B cell (primary cell): ENCODE results near the gene SIGLEC5. TPM values are rescaled to one million over a fixed set of nuclear protein-coding genes. Genes with fewer than 3 reads are reported as not detected.

Experiments
- ATAC-seq: fragments of 200-7000 bp; cut with Tn5 transposase; one replicate; pipeline ENCODE4 v1.10.0; 2021; ENCODE audit warnings: low read depth, mild to moderate bottlenecking, moderate number of reproducible peaks, moderate library complexity
- CTCF ChIA-PET: fragments of 350-600 bp; sonication (Branson Sonifier 250); formaldehyde crosslinking; loops from one replicate; lab custom pipeline; 2021; ENCODE audit warnings: antibody characterized with exemption, inconsistent platforms; lab: Charles Lee
- POLR2A ChIA-PET: fragments of 350-600 bp; sonication (Branson Sonifier 250); formaldehyde crosslinking; loops from one replicate; lab custom pipeline; 2021; ENCODE audit warnings: antibody characterized with exemption; lab: Charles Lee
- DNase-seq: peaks from one replicate; pipeline ENCODE4 v3.0.0; 2013
- H2AFZ ChIP-seq: 2 replicates; pipeline ENCODE4 v1.6.1; 2012; ENCODE audit warnings: mild to moderate bottlenecking, low read depth, low read length; ENCODE audit not compliant: insufficient read depth, poor library complexity, severe bottlenecking
- H3K27ac ChIP-seq, 2 donors: 1 replicate in 1 of 2; 2 replicates in 1 of 2; pipeline ENCODE4 v1.5.1; 2012 to 2013; ENCODE audit warnings: low read length in 2 of 2, mild to moderate bottlenecking in 2 of 2, moderate library complexity in 1 of 2
- H3K27me3 ChIP-seq, 4 experiments: fragments of 200-600 bp in 1 of 4; sonication (generic) in 1 of 4; replicated peaks in 1 of 4; 1 replicate in 2 of 4; 2 replicates in 2 of 4; pipeline versions ENCODE4 v1.6.1 to v1.7.0; 2013 to 2016; ENCODE audit warnings: low read length in 3 of 4, mild to moderate bottlenecking in 2 of 4, mixed read lengths in 1 of 4, moderate library complexity in 1 of 4; ENCODE audit not compliant: insufficient read depth in 4 of 4, control insufficient read depth in 3 of 4; ENCODE audit errors: control extremely low read depth in 1 of 4
- H3K36me3 ChIP-seq, 2 experiments: replicated peaks in 1 of 2; 1 replicate in 1 of 2; 2 replicates in 1 of 2; pipeline versions ENCODE4 v1.6.1 to v1.7.1; 2013; ENCODE audit warnings: low read length in 1 of 2; ENCODE audit not compliant: insufficient read depth in 2 of 2, control insufficient read depth in 1 of 2; ENCODE audit errors: control extremely low read depth in 1 of 2, extremely low read depth in 1 of 2
- H3K4me1 ChIP-seq, 2 donors: fragments of 200-600 bp in 1 of 2; sonication (generic) in 1 of 2; 1 replicate in 1 of 2; 2 replicates in 1 of 2; pipeline versions ENCODE4 v1.5.1 to v1.6.1; 2013 to 2017; ENCODE audit warnings: low read length in 2 of 2; ENCODE audit not compliant: control insufficient read depth in 2 of 2, insufficient read depth in 2 of 2
- H3K4me2 ChIP-seq: replicated peaks from 2 replicates; pipeline ENCODE3; 2012; ENCODE audit warnings: mild to moderate bottlenecking, low read depth, low read length; ENCODE audit not compliant: poor library complexity, severe bottlenecking
- H3K4me3 ChIP-seq, 5 experiments: fragments of 200-600 bp in 1 of 5; sonication (generic) in 1 of 5; 1 replicate in 3 of 5; 2 replicates in 2 of 5; pipeline versions ENCODE4 v1.5.1 to v1.7.0; 2011 to 2016; ENCODE audit warnings: low read length in 4 of 5, mild to moderate bottlenecking in 4 of 5, low read depth in 2 of 5, control low read depth in 1 of 5, moderate library complexity in 1 of 5; ENCODE audit not compliant: insufficient read depth in 1 of 5; ENCODE audit errors: control extremely low read depth in 1 of 5, extremely low read depth in 1 of 5
- H3K79me2 ChIP-seq: fragments of 200-600 bp; sonication (generic); one replicate; pipeline ENCODE4 v1.6.0; 2016; ENCODE audit warnings: low read length; ENCODE audit not compliant: control insufficient read depth, insufficient read depth
- H3K9ac ChIP-seq: fragments of 200-600 bp; sonication (generic); 2 replicates; pipeline ENCODE4 v1.6.1; 2017; ENCODE audit warnings: mild to moderate bottlenecking, low read length, moderate library complexity
- H3K9me3 ChIP-seq, 3 donors: one replicate each; pipeline versions ENCODE4 v1.6.1 to v1.7.1; 2013; ENCODE audit warnings: low read length in 2 of 3; ENCODE audit not compliant: control insufficient read depth in 2 of 3, insufficient read depth in 1 of 3; ENCODE audit errors: control extremely low read depth in 1 of 3
- H4K20me1 ChIP-seq: 2 replicates; pipeline ENCODE4 v1.6.0; 2012; ENCODE audit warnings: mild to moderate bottlenecking, low read length; ENCODE audit not compliant: insufficient read depth, control insufficient read depth, poor library complexity, severe bottlenecking
- H3K27ac Mint-ChIP-seq: one replicate; pipeline ENCODE4 v1.8.0; 2021; ENCODE audit warnings: mixed read lengths
- H3K27me3 Mint-ChIP-seq: one replicate; pipeline ENCODE4 v1.8.0; 2021; ENCODE audit warnings: mixed read lengths
- H3K4me1 Mint-ChIP-seq: one replicate; pipeline ENCODE4 v1.8.0; 2021; ENCODE audit warnings: mixed read lengths
- H3K4me3 Mint-ChIP-seq: one replicate; pipeline ENCODE4 v1.8.0; 2021; ENCODE audit warnings: mixed read lengths
- H3K9me3 Mint-ChIP-seq: one replicate; pipeline ENCODE4 v1.8.0; 2022; ENCODE audit warnings: mixed read lengths; ENCODE audit not compliant: insufficient read depth
- EZH2 ChIP-seq: IDR thresholded peaks from 2 replicates; pipeline ENCODE4 v1.6.1; 2012; ENCODE audit warnings: borderline replicate concordance, low read depth, mild to moderate bottlenecking, moderate library complexity, low read length; ENCODE audit not compliant: insufficient read depth, poor library complexity, severe bottlenecking
- WGBS: methylation state at CpG from one replicate; pipeline ENCODE4 v1.1.5; 2013; ENCODE audit warnings: missing lambda C conversion rate; ENCODE audit not compliant: insufficient coverage; 5-methylcytosine and 5-hydroxymethylcytosine counted together
- intact Hi-C: fragments of 100-400 bp; cut with micrococcal nuclease; formaldehyde crosslinking; loops from one replicate; pipeline ENCODE4 v1.10.0; 2022
- polyA plus RNA-seq: library from polyadenylated mRNA; depleted of rRNA; stranded (reverse); fragments of >200 nt; gene quantifications from 2 replicates; pipeline ENCODE4 v1.2.3, GENCODE V29; 2012
- total RNA-seq, 2 donors: library from RNA; stranded (reverse); fragments of 120-200 nt in 1 of 2; gene quantifications; 1 replicate in 1 of 2; 2 replicates in 1 of 2; pipeline versions ENCODE4 v1.2.3 to v1.2.4, GENCODE V29; 2013 to 2022
- TF ChIP-seq, protein P1 (sequence below): fragments of 200-600 bp; IDR thresholded peaks from one replicate; pipeline ENCODE4 v1.8.0; 2022; ENCODE audit warnings: antibody characterized with exemption, mild to moderate bottlenecking

The SIGLEC5 gene
- total and polyA plus RNA-seq, 2 donors (not counting 1 experiment from before 2014, with no cell fraction given) = 0.84 TPM; not detected in 1

DNA sequence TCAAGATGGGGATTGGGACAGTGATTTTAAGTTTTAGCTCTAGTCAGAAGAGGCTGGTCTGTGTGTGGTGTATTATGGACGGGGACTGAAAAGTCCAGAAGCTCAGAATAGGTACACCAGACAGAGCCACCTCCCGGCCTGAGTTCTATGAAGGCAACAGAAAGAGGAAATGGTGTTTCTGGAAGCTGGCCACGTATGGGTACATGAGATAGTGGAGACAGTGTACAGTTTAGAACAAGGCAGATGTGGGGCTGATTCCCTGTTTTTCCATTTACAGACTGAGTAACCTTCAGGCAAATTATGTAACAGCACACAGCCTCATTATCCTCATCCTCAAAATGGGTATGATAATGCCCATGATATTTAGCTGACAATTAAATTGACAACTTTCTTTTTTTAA lies 57.8 kb downstream of the SIGLEC5 start:
- 10% methylated on average over 2 of the region's 3 CpGs for WGBS
- peaks cover 45% of the 10 kb centered on the region for H3K4me1 Mint-ChIP-seq
- no peaks in the 10 kb centered on the region for H3K9me3 Mint-ChIP-seq
- Histone ChIP-seq H3K9ac (peak overlapping the region; percentile 70), H3K4me3 (peak overlapping the region in 3 of 5 experiments; percentile 77 to 84 (median 82)), H4K20me1 (no peaks in the 10 kb centered on the region), H3K27me3 (no peaks in the 10 kb centered on the region), H3K4me1 (peaks cover 19% of the 10 kb centered on the region in 2 donors), H2AFZ (no peak overlapping the region), H3K4me2 (peak overlapping the region; percentile 89), H3K27ac (peak overlapping the region in 1 of 2 donors; percentile 13), H3K36me3 (peaks cover 1 to 21% of the 10 kb centered on the region in 2 experiments), H3K79me2 (peaks cover 13% of the 10 kb centered on the region), H3K9me3 (no peaks in the 10 kb centered on the region)
- H3K27me3 Mint-ChIP-seq = no peaks in the 10 kb centered on the region
- H3K27ac Mint-ChIP-seq = peak overlapping the region; percentile 60
- CTCF ChIA-PET = interaction anchor here (0.7 to 1.7 kb wide), 10 partner anchors 18 to 99 kb away, joined by 3 to 8 read pairs (median 4); partner anchors contain the start of gene SIGLEC6
- H3K4me3 Mint-ChIP-seq = peak overlapping the region; percentile 88
- POLR2A ChIA-PET = interaction anchor here (0.5 to 1.6 kb wide), 2 partner anchors 21 to 157 kb away, joined by 3 to 8 read pairs; no protein-coding TSS in a partner anchor
- DNase-seq = peak; percentile 56
- intact Hi-C loops = loop anchor here (5.0 kb wide), 2 partner anchors 40 to 100 kb away; partner anchors contain the start of gene SIGLEC6
- peak; percentile 35 for ATAC-seq
- TF ChIP-seq EZH2 = no peak
- TF ChIP-seq, protein P1, sequence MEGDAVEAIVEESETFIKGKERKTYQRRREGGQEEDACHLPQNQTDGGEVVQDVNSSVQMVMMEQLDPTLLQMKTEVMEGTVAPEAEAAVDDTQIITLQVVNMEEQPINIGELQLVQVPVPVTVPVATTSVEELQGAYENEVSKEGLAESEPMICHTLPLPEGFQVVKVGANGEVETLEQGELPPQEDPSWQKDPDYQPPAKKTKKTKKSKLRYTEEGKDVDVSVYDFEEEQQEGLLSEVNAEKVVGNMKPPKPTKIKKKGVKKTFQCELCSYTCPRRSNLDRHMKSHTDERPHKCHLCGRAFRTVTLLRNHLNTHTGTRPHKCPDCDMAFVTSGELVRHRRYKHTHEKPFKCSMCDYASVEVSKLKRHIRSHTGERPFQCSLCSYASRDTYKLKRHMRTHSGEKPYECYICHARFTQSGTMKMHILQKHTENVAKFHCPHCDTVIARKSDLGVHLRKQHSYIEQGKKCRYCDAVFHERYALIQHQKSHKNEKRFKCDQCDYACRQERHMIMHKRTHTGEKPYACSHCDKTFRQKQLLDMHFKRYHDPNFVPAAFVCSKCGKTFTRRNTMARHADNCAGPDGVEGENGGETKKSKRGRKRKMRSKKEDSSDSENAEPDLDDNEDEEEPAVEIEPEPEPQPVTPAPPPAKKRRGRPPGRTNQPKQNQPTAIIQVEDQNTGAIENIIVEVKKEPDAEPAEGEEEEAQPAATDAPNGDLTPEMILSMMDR = no peak

DNA sequence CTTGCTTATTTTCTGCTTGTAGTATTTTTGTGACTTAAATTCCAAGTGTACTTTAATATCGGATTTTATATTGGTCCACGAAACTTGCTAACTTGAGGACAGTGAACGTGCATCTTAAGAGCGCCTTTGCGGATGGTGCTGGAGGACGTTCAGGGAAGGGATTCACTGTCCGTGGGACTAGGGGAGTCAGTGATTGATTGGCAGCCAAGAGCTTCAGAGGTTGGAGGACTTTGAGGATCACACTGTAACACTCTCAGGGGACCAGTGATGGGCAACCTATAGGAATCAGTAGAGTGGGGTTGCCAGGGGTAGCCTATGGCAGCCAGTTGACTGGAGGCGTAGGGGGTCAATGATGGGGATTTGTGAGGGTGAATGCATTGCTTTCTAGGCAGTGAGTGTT lies 58.6 kb downstream of the SIGLEC5 start:
- Histone ChIP-seq H3K4me3 (peak overlapping the region; percentile 59 to 84 (median 81)), H3K27me3 (no peaks in the 10 kb centered on the region), H3K9me3 (no peaks in the 10 kb centered on the region), H3K27ac (peak overlapping the region in 1 of 2 donors; percentile 59), H4K20me1 (no peaks in the 10 kb centered on the region), H3K36me3 (peaks cover 1 to 17% of the 10 kb centered on the region in 2 experiments), H2AFZ (peak overlapping the region; percentile 83), H3K4me2 (peak overlapping the region; percentile 89), H3K79me2 (peaks cover 13% of the 10 kb centered on the region), H3K9ac (peak overlapping the region; percentile 70), H3K4me1 (peaks cover 19% of the 10 kb centered on the region in 2 donors)
- no peak for TF ChIP-seq EZH2
- TF ChIP-seq, protein P1 = no peak
- ChIA-PET CTCF (interaction anchor here (0.5 to 1.7 kb wide), 10 partner anchors 24 to 86 kb away, joined by 3 to 8 read pairs (median 4); partner anchors contain the start of gene SIGLEC6), POLR2A (interaction anchor here (0.6 to 1.6 kb wide), 3 partner anchors 7 to 177 kb away, joined by 3 to 8 read pairs (median 3); no protein-coding TSS in a partner anchor)
- WGBS = 7% methylated on average over 8 of the region's 8 CpGs
- Mint-ChIP-seq H3K4me3 (peak overlapping the region; percentile 88), H3K9me3 (no peaks in the 10 kb centered on the region), H3K4me1 (peaks cover 40% of the 10 kb centered on the region), H3K27me3 (no peaks in the 10 kb centered on the region), H3K27ac (peak overlapping the region; percentile 75)
- intact Hi-C loops = loop anchor here (1.0 to 5.0 kb wide), 6 partner anchors 23 to 233 kb away; partner anchors contain the start of gene SIGLEC6
- DNase-seq (peak; percentile 33), ATAC-seq (no peak)
